Skin of body (tissue), 2 donors: Measurements from ENCODE around the gene PPP1R9A. TPM values are rescaled to one million over a fixed set of nuclear protein-coding genes. Genes with fewer than 3 reads are reported as not detected.

ENCODE experiments used
- DNase-seq: peaks from one replicate; lab custom pipeline; 2025; lab: John Stamatoyannopoulos, UW
- total RNA-seq: library from RNA; depleted of rRNA; stranded (reverse); fragments of >200 nt; gene quantifications from one replicate; pipeline ENCODE4 v1.2.3, GENCODE V29; 2014

PPP1R9A gene
- total RNA-seq, 1 donor from 2014 or later = 15.0 TPM

- DNase-seq = no peak
Observed at GRCh38 chr7:95095966-95096540, 188.7 kb downstream of the PPP1R9A start.

- DNase-seq = no peak
Observed at GRCh38 chr7:95097291-95097690, 189.9 kb downstream of the PPP1R9A start.

DNA sequence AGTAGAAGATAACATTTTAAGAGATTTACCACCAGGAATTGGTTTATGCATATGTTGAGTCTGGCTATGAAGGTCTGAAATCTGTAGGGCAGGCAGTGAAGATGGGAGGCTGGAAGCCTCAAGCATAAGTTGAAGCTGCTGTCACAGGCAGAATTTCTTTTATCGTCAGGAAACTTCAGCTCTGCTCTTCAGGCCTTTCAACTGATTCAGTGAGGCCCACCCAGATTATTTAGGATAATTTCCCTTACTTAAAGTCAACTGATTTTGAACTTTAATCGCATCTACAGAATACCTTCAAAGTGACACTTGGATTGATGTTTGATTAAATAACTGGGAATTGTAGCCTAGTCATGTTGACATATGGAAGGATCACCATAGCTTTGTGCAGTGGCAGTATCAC, 190.5 kb downstream of the PPP1R9A start:
- DNase-seq = no peak

GRCh38 chr7:95099106-95099505, 191.7 kb downstream of the PPP1R9A start:
- DNase-seq = peak; percentile 14

- DNase-seq = no peak
Observed at GRCh38 chr7:95101422-95101821, 194.0 kb downstream of the PPP1R9A start.

DNA sequence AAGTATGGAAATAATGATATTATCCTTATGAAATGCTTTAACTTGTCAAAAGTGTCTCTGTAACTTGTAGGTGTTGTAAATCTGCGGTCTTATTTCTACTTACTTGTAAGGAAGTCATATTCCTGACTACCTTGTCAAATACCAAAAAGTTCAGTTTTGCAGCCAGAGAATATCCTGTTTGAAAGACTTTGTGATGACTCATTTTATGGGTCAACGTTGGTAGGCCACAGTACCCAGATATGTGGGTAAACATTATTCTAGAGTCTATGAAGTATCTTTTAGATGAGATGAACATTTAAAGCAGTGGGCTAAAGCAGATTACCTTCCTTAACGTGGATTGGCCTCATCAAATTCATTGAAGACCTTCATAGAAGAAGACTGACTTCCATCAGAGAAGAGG, 195.3 kb downstream of the PPP1R9A start:
- no peak for DNase-seq

DNA sequence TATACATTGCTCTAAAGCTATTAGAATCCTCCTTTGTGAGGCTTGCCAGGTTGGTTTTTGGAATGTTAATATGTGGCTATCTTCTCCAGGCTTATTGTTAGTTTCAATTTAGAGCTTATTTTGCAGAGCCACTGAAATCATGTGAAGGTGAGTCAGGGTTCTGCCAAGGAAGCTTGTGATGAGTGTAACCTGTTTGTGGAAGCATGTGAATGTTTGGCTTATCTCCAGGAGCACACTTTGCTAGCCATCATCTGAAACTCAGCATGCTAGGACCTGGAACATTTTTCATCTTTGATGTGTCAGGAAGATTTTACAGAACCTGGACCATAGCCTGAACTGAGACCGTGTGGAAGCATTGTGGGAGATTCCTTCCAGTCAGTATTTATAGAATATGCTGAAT, 197.3 kb downstream of the PPP1R9A start:
- no peak for DNase-seq

DNA sequence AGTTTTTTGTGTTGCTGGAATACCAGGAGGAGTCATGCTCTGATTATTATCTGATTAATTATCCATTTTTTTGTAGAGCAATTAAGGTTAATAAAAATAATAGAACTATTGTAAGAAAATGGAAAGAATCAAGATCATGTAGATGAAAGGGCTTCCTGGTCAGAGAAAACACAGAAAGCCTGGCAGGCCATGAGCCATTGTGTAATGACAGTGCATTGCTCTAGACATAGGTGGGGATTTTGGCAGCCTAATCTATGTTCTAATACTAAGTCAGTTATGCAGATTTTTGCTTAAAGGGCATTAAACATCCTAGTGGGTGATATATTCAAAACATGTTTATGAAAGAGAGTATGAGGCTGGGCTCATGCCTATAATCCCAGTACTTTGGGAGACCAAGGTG, 198.2 kb downstream of the PPP1R9A start:
- DNase-seq = no peak

GRCh38 chr7:95106401-95106800, 199.0 kb downstream of the PPP1R9A start:
- DNase-seq = no peak

- DNase-seq = no peak
Observed at GRCh38 chr7:95110707-95111106, 203.3 kb downstream of the PPP1R9A start.

DNA sequence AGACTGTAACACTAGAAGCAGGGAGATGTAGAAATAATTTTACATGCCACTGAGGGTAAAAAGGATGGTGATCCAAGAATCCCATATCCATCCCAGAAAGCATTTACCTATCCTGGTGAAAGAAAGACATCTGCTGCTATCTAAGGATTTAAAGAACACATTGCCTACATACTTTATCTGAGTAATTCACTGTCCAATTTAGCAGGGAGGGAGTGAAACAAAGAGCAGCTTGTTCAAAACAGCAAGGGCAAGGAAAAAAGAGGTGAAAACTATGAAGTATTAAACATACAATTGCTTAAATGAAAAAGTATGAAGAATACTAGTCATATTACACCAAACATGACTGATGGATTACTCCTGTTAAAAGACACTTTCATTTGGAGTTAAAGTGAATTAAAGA, 206.2 kb downstream of the PPP1R9A start:
- no peak for DNase-seq

DNA sequence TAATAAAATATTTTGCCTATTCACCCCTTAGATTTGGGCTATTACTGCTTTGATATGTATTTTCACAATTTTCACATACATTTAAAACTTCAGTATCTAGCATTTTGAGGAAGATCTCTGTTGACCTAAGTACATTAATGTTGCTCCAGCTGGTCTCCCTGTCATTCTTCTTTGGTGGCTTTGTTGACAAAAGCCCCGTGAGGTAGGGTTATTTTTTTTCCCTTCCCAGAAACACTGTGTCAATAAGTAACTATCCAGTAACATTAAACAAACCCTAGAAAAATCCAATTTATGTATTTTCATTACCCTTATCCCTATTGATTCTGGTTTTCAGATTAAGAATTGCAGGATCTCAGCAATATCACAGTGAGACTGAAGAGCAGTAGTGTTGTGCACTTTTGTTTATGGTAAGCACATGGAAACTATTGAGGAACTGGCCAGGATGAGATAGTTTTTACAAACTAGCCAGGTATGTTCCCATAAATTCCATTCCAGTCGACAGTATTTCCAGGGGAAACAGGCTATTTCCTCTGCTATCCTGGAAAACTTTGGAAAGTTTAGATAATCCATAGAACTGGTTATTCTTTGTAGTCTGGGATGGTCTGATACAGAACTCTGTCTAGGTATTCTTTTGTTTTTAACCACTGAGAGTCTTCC, 218.8 kb downstream of the PPP1R9A start:
- DNase-seq = peak; percentile 8

DNA sequence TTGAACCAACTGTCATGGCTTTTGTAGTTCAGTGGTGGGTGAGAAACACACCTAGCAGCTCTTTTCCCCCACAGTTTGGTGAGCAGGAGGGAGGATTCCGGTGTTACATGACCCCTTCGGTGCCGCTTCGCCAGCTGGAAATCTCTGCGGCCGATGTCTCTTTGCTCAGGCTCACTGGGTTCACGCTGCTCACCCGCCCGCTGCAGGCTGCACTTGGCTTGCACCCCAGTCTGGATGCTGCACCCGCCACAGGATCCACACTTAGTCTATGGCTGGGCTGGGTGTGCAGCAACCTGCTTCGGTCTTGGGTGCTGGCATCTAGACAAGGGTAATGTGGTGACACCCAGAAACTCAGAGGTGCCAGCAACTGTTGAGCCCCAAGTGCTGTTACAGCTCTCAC, 225.1 kb downstream of the PPP1R9A start:
- DNase-seq = no peak

DNA sequence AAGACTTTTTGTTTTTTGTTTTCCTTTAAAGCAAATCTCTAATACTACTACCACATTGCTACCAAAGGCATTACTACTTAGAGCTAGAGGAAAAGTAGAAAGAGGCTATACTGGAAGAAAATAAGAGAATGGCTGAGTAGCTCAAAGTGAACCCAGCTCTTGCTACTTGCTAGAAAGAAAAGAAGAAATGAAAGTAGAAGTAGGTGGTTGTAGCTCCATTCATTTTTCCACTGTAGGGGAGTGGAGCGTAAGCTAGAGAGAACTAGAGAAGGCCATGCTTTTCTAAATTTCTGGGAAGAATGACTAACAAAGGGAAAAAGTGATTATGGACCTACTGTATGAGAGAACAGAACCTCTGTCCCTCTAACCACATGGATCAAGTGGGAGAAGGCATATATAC, 232.5 kb downstream of the PPP1R9A start:
- DNase-seq = no peak

- DNase-seq = no peak
Observed at GRCh38 chr7:95141755-95142154, 234.4 kb downstream of the PPP1R9A start.

GRCh38 chr7:95144256-95144655, 236.9 kb downstream of the PPP1R9A start:
- no peak for DNase-seq

DNA sequence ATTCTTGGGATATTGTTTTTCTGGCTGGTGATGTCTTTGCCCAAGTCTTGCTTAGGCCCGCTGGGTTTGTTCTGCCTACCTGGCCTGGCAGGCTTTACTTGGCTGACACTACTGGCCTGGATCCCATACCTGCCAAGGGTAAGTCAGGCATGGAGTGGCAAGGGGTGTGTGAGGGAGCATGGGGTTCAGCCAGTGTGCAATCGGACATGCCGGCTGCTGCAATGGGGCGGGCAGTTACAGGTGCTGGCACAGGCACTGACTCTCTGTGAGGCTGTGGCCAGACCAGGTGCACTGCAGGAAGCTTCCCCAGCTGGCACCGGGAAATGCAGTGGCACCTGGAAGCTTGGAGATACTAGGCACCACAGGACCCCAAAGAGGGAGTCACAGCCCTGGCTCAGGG, 248.6 kb downstream of the PPP1R9A start:
- no peak for DNase-seq

- no peak for DNase-seq
Observed at GRCh38 chr7:95157381-95157780, 250.0 kb downstream of the PPP1R9A start.

- peak; percentile 48 for DNase-seq
Observed at GRCh38 chr7:95169678-95170077, 262.3 kb downstream of the PPP1R9A start.

- DNase-seq = no peak
Observed at GRCh38 chr7:95172420-95172819, 265.0 kb downstream of the PPP1R9A start.

DNA sequence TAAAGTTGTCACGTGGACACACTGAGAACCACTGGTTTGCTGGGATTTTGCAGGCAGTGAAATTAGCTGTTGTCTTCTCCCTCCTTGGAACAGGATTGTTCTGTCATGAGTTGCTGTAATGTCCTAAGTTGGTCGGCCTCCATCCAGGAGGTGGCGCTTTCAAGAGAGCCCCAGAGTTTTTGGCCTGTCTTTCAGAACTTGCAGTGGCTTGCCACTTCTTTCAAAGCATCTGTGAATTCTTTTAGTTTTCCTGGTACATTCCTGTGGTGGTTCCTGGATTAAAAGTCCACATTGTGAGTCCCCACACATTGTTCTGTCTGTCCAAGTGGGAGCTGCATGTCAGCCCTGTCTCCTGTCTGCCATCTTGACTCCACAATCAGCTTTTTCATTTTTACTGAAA, 283.1 kb downstream of the PPP1R9A start:
- no peak for DNase-seq

- DNase-seq = no peak
Observed at GRCh38 chr7:95191795-95192194, 284.4 kb downstream of the PPP1R9A start.

- peak; percentile 95 for DNase-seq
Observed at GRCh38 chr7:95198863-95199262, 291.5 kb downstream of the PPP1R9A start.
